Mammary epithelial cell (primary cell): ENCODE measurements around the gene IL12A.

Source experiments
- CTCF ChIP-seq, 2 donors: IDR thresholded peaks in 1 of 2; conservative IDR thresholded peaks in 1 of 2; 2 replicates each; pipeline ENCODE4 v1.5.1; 2011 to 2012; ENCODE audit warnings: inconsistent platforms in 2 of 2, low read length in 2 of 2, mild to moderate bottlenecking in 2 of 2, control low read depth in 1 of 2, low read depth in 1 of 2; ENCODE audit not compliant: insufficient read depth in 1 of 2; ENCODE audit errors: extremely low read depth in 1 of 2
- EZH2 ChIP-seq: IDR thresholded peaks from 2 replicates; pipeline ENCODE4 v1.6.1; 2012; ENCODE audit warnings: low read length, inconsistent platforms, borderline replicate concordance

GRCh38 chr3:160020057-160020711 is 31.5 kb downstream of the IL12A start:
- TF ChIP-seq EZH2 (no peak), CTCF (conservative IDR thresholded peaks at IDR 0.05 in 1 of 2, IDR thresholded peaks at IDR 0.05 in 1 of 2; ENCODE audit: extremely low read depth in 1 of 2, insufficient read depth in 1 of 2, low read depth in 1 of 2, low read length in 2 of 2) (no peak)
